Tibial artery (tissue), 4 donors: ENCODE data around the gene CXCL16.

ENCODE experiments used
- DNase-seq, 2 donors: peaks; one replicate each; pipeline ENCODE4 v3.0.0-alpha.2; 2019
- H3K27ac ChIP-seq, 2 donors: fragments of 200-600 bp; sonication (generic) in 1 of 2; 1 replicate in 1 of 2; 2 replicates in 1 of 2; pipeline ENCODE4 v1.5.1; 2018 to 2019; ENCODE audit warnings: mild to moderate bottlenecking in 1 of 2
- H3K27me3 ChIP-seq, 2 donors: fragments of 200-600 bp; sonication (generic) in 1 of 2; one replicate each; pipeline versions ENCODE4 v1.5.1 to v1.6.0; 2016 to 2019
- H3K36me3 ChIP-seq, 3 donors: fragments of 200-600 bp; sonication (generic) in 2 of 3; one replicate each; pipeline ENCODE4 v1.5.1; 2016 to 2019; ENCODE audit warnings: mild to moderate bottlenecking in 2 of 3
- H3K4me1 ChIP-seq, 4 donors: fragments of 200-600 bp; sonication (generic) in 2 of 4; 1 replicate in 3 of 4; 2 replicates in 1 of 4; pipeline ENCODE4 v1.5.1; 2016 to 2019
- H3K4me3 ChIP-seq, 2 donors: fragments of 200-600 bp; sonication (generic) in 1 of 2; 1 replicate in 1 of 2; 2 replicates in 1 of 2; pipeline ENCODE4 v1.5.1; 2018 to 2019; ENCODE audit warnings: mild to moderate bottlenecking in 2 of 2
- H3K9me3 ChIP-seq, 3 donors: fragments of 200-600 bp; sonication (generic) in 1 of 3; one replicate each; pipeline ENCODE4 v1.5.1; 2016 to 2019
- intact Hi-C: fragments of 100-400 bp; cut with DNase I; formaldehyde crosslinking; loops from one replicate; pipeline ENCODE4 v1.15.0; 2023; ENCODE audit warnings: low total_unique reads
- TF ChIP-seq, protein P1 (sequence below), 2 experiments: fragments of 200-600 bp in 1 of 2; fragments of 450-650 bp in 1 of 2; IDR thresholded peaks; one replicate each; pipeline ENCODE4 v1.5.1; 2017 to 2019; ENCODE audit warnings: antibody characterized with exemption in 2 of 2, mild to moderate bottlenecking in 1 of 2, moderate library complexity in 1 of 2

CXCL16 gene

DNA sequence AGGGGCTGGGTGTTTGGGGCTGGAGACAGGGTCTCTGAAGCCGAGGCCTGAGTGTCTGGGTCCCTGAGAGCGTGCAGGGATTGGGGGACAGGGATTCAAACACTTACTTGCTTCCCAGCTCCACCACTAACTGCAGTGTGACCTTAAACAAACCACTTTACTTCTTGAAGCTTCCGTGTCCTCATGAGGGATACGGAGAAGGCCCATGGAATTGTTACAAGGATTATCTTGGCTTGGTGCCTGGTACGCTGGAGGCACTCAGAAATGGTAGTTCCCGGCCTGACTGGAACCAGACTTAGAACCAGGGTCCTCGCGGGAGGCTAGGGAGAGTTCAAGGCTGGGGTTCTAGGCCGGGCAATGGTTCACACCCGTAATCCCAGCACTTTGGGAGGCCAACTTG lies 2.9 kb upstream of the CXCL16 start:
- intact Hi-C loops: no loop called here
- no peaks in the 10 kb centered on the region for H3K36me3 ChIP-seq
- no peak for DNase-seq
- no peak overlapping the region for H3K4me3 ChIP-seq
- TF ChIP-seq, protein P1, sequence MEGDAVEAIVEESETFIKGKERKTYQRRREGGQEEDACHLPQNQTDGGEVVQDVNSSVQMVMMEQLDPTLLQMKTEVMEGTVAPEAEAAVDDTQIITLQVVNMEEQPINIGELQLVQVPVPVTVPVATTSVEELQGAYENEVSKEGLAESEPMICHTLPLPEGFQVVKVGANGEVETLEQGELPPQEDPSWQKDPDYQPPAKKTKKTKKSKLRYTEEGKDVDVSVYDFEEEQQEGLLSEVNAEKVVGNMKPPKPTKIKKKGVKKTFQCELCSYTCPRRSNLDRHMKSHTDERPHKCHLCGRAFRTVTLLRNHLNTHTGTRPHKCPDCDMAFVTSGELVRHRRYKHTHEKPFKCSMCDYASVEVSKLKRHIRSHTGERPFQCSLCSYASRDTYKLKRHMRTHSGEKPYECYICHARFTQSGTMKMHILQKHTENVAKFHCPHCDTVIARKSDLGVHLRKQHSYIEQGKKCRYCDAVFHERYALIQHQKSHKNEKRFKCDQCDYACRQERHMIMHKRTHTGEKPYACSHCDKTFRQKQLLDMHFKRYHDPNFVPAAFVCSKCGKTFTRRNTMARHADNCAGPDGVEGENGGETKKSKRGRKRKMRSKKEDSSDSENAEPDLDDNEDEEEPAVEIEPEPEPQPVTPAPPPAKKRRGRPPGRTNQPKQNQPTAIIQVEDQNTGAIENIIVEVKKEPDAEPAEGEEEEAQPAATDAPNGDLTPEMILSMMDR (IDR thresholded peaks at IDR 0.05): no peak
- H3K27me3 ChIP-seq: peaks cover 0 to 33% of the 10 kb centered on the region in 2 donors
- peaks cover 0 to 18% (median 16%) of the 10 kb centered on the region in 4 donors for H3K4me1 ChIP-seq
- H3K9me3 ChIP-seq: no peaks in the 10 kb centered on the region
- H3K27ac ChIP-seq: no peak overlapping the region

DNA sequence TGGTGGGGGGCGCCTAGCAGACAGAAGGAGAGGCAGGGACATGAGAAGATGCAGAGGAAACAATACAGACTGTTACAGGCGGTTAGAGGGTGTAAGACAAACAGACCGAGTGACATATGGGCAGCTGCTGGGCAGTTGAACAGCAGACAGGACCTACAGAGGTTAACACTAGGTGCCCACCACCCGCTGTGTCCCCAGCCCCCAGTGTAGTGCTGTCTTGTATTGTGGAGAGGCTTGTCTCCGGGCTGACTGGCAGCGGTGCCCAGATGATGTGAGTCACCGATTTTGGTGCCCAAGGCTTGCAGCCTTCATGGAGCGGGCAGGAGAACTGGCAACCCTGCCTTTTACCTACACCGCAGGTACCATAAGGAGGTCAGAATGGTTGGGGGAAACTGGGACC lies 2.4 kb upstream of the CXCL16 start:
- Histone ChIP-seq H3K9me3 (no peaks in the 10 kb centered on the region), H3K27me3 (peaks cover 0 to 33% of the 10 kb centered on the region in 2 donors), H3K4me3 (no peak overlapping the region), H3K4me1 (peaks cover 0 to 18% (median 16%) of the 10 kb centered on the region in 4 donors), H3K36me3 (no peaks in the 10 kb centered on the region), H3K27ac (no peak overlapping the region)
- TF ChIP-seq, protein P1 (IDR thresholded peaks at IDR 0.05): no peak
- DNase-seq: no peak
- intact Hi-C loops: no loop called here

DNA sequence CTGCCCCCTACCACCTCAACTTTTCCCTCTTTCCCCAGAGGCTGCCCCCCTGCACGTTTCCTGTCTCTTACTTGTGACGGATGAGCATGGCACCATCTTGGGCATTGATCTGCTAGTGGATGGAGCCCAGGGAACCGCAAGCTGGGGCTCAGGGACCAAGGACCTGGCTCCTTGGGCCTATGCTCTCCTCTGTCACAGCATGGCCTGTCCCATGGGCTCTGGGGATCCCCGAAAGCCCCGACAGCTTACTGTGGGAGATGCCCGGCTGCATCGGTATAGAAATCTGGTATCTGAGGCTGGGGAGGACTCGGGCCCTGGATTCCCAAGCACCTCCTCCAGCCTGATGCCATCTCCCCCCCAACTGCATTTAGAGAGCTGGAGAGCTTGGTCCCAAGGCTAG lies 1.8 kb upstream of the CXCL16 start:
- no peaks in the 10 kb centered on the region for H3K9me3 ChIP-seq
- intact Hi-C loops: no loop called here
- no peak for DNase-seq
- peaks cover 0 to 32% of the 10 kb centered on the region in 2 donors for H3K27me3 ChIP-seq
- no peak overlapping the region for H3K4me3 ChIP-seq
- peaks cover 0 to 18% (median 16%) of the 10 kb centered on the region in 4 donors for H3K4me1 ChIP-seq
- H3K36me3 ChIP-seq: no peaks in the 10 kb centered on the region
- TF ChIP-seq, protein P1 (IDR thresholded peaks at IDR 0.05): no peak
- H3K27ac ChIP-seq: no peak overlapping the region

DNA sequence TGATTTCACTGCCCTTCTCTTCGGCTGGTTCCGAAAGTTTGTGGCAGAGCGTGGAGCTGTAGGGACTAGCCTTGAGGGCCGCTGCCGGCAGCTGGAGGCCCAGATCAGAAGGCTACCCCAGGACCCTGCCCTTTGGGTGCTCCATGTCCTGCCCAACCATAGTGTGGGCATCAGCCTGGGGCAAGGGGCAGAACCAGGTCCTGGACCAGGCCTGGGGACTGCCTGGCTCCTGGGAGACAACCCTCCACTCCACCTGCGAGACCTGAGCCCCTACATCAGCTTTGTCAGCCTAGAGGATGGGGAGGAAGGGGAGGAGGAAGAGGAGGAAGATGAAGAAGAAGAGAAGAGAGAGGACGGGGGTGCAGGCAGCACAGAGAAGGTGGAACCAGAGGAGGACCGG lies 856 bp upstream of the CXCL16 start:
- intact Hi-C loops: no loop called here
- TF ChIP-seq, protein P1 (IDR thresholded peaks at IDR 0.05): no peak
- H3K27me3 ChIP-seq: peaks cover 0 to 22% of the 10 kb centered on the region in 2 donors
- DNase-seq: no peak
- no peaks in the 10 kb centered on the region for H3K9me3 ChIP-seq
- peaks cover 0 to 16% (median 15%) of the 10 kb centered on the region in 4 donors for H3K4me1 ChIP-seq
- H3K36me3 ChIP-seq: no peaks in the 10 kb centered on the region
- H3K4me3 ChIP-seq: no peak overlapping the region
- H3K27ac ChIP-seq: no peak overlapping the region

DNA sequence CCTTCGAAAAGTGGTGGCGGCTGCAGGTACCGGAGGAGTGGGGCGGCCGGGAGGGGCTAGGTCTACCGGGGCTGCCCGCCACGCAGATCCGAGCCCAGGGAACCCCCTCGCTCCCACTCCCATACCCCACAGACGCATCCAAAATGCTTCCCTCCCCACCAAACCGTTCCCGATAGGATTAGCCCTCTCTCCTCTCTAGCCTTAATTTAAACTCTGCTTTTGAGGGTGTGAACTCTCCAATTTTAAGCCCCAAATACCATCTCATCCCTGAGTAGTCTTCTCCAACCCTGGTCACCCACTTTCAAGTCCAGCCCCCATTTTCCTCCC lies 260 bp upstream of the CXCL16 start:
- Histone ChIP-seq H3K9me3 (no peaks in the 10 kb centered on the region), H3K27me3 (peaks cover 0 to 16% of the 10 kb centered on the region in 2 donors), H3K4me3 (peak overlapping the region; percentile 68 to 83), H3K36me3 (peaks cover 0 to 5% (median 0%) of the 10 kb centered on the region in 3 donors), H3K4me1 (peaks cover 0 to 14% (median 12%) of the 10 kb centered on the region in 4 donors), H3K27ac (peak overlapping the region; percentile 66 to 69)
- TF ChIP-seq, protein P1 (IDR thresholded peaks at IDR 0.05): no peak
- no peak for DNase-seq
- intact Hi-C loops: no loop called here
